ENCODE data around the gene MVB12B. TPM values are rescaled to one million over a fixed set of nuclear protein-coding genes. Genes with fewer than 3 reads are reported as not detected.
A peak's percentile ranks its signal among the peaks of the same experiment; 100 is the strongest.

MVB12B gene
- total RNA-seq, 2 donors from 2014 or later, result 18.6 to 19.7 TPM

GRCh38 chr9:126419475-126419874, 92.8 kb downstream of the MVB12B start:
- Histone ChIP-seq H3K9me3 (ENCODE audit: control insufficient read depth, low read length) (no peaks in the 10 kb centered on the region), H3K27ac (ENCODE audit: low read depth, low read length) (no peak overlapping the region), H3K9ac (ENCODE audit: extremely low read depth, low read length, poor library complexity, severe bottlenecking) (no peak overlapping the region), H3K36me3 (ENCODE audit: control insufficient read depth, insufficient read depth, low read length) (peaks cover 3% of the 10 kb centered on the region), H3K4me3 (ENCODE audit: low read length) (no peak overlapping the region), H3K27me3 (ENCODE audit: control insufficient read depth, insufficient read depth, low read length, poor library complexity, severe bottlenecking) (no peaks in the 10 kb centered on the region), H3K4me1 (ENCODE audit: control insufficient read depth, insufficient read depth, low read length) (peaks cover 13% of the 10 kb centered on the region)
- H3K4me1 Mint-ChIP-seq, result peaks cover 43% of the 10 kb centered on the region
- no peak overlapping the region for H3K4me3 Mint-ChIP-seq
- 73 to 78% methylated on average over 4 to 6 of the region's 6 CpGs for WGBS, 2 experiments (ENCODE audit: insufficient coverage in 1 of 2, insufficient read length in 1 of 2)
- no peak overlapping the region for H3K27ac Mint-ChIP-seq
- no peaks in the 10 kb centered on the region for H3K9me3 Mint-ChIP-seq
- TF ChIP-seq CTCF (conservative IDR thresholded peaks at IDR 0.05), result no peak
- H3K36me3 Mint-ChIP-seq (ENCODE audit: low read depth), result no peaks in the 10 kb centered on the region
- no peak for DNase-seq
- no peaks in the 10 kb centered on the region for H3K27me3 Mint-ChIP-seq (ENCODE audit: insufficient read depth)

GRCh38 chr9:126420135-126420534, 93.5 kb downstream of the MVB12B start:
- no peaks in the 10 kb centered on the region for H3K27me3 ChIP-seq (ENCODE audit: control insufficient read depth, insufficient read depth, low read length, poor library complexity, severe bottlenecking)
- H3K9me3 ChIP-seq (ENCODE audit: control insufficient read depth, low read length), result no peaks in the 10 kb centered on the region
- Mint-ChIP-seq H3K4me1 (peaks cover 43% of the 10 kb centered on the region), H3K36me3 (ENCODE audit: low read depth) (no peaks in the 10 kb centered on the region), H3K9me3 (no peaks in the 10 kb centered on the region), H3K27me3 (ENCODE audit: insufficient read depth) (no peaks in the 10 kb centered on the region), H3K27ac (no peak overlapping the region), H3K4me3 (no peak overlapping the region)
- H3K4me3 ChIP-seq (ENCODE audit: low read length), result no peak overlapping the region
- TF ChIP-seq CTCF (conservative IDR thresholded peaks at IDR 0.05), result no peak
- DNase-seq, result no peak
- H3K36me3 ChIP-seq (ENCODE audit: control insufficient read depth, insufficient read depth, low read length), result peaks cover 5% of the 10 kb centered on the region
- no peak overlapping the region for H3K27ac ChIP-seq (ENCODE audit: low read depth, low read length)
- no peak overlapping the region for H3K9ac ChIP-seq (ENCODE audit: extremely low read depth, low read length, poor library complexity, severe bottlenecking)
- 73 to 79% methylated on average over 6 to 7 of the region's 7 CpGs for WGBS, 2 experiments (ENCODE audit: insufficient coverage in 1 of 2, insufficient read length in 1 of 2)
- H3K4me1 ChIP-seq (ENCODE audit: control insufficient read depth, insufficient read depth, low read length), result peaks cover 13% of the 10 kb centered on the region

GRCh38 chr9:126420643-126421564, 94.3 kb downstream of the MVB12B start:
- H3K9me3 Mint-ChIP-seq, result no peaks in the 10 kb centered on the region
- no peak for TF ChIP-seq CTCF (conservative IDR thresholded peaks at IDR 0.05)

More at GRCh38 chr9:126420643-126421564, 94.3 kb downstream of the MVB12B start:
- Histone ChIP-seq H3K36me3 (ENCODE audit: control insufficient read depth, insufficient read depth, low read length) (peaks cover 5% of the 10 kb centered on the region), H3K9ac (ENCODE audit: extremely low read depth, low read length, poor library complexity, severe bottlenecking) (no peak overlapping the region), H3K9me3 (ENCODE audit: control insufficient read depth, low read length) (no peaks in the 10 kb centered on the region), H3K27ac (ENCODE audit: low read depth, low read length) (no peak overlapping the region), H3K4me3 (ENCODE audit: low read length) (no peak overlapping the region), H3K27me3 (ENCODE audit: control insufficient read depth, insufficient read depth, low read length, poor library complexity, severe bottlenecking) (no peaks in the 10 kb centered on the region), H3K4me1 (ENCODE audit: control insufficient read depth, insufficient read depth, low read length) (peaks cover 13% of the 10 kb centered on the region)
- 91 to 93% methylated on average over 17 of the region's 17 CpGs for WGBS, 2 experiments (ENCODE audit: insufficient coverage in 1 of 2, insufficient read length in 1 of 2)
- H3K27ac Mint-ChIP-seq, result peak overlapping the region; percentile 53
- H3K4me3 Mint-ChIP-seq, result no peak overlapping the region
- H3K4me1 Mint-ChIP-seq, result peaks cover 43% of the 10 kb centered on the region
- no peaks in the 10 kb centered on the region for H3K27me3 Mint-ChIP-seq (ENCODE audit: insufficient read depth)
- H3K36me3 Mint-ChIP-seq (ENCODE audit: low read depth), result peaks cover 3% of the 10 kb centered on the region
- no peak for DNase-seq

All from endodermal cell (in vitro differentiated cells).